H1 (cell line): Measurements from ENCODE around the gene PTPRG. TPM values are rescaled to one million over a fixed set of nuclear protein-coding genes. Genes with fewer than 3 reads are reported as not detected.

Experiments
- ATF3 ChIP-seq: IDR thresholded peaks from 2 replicates; pipeline ENCODE4 v1.6.1; 2011; ENCODE audit warnings: low read depth, mild to moderate bottlenecking, low read length; ENCODE audit not compliant: insufficient read depth
- CBX5 ChIP-seq: fragments of 300-800, 300-1000 bp; sonication (generic); IDR thresholded peaks from 2 replicates; pipeline ENCODE4 v1.7.1; 2016; ENCODE audit warnings: antibody characterized with exemption, low read length, low read depth
- CHD7 ChIP-seq: fragments of 300-600 bp; sonication (generic); IDR thresholded peaks from 2 replicates; pipeline ENCODE4 v1.7.1; 2012; ENCODE audit warnings: low read length, moderate library complexity, mild to moderate bottlenecking, inconsistent platforms; ENCODE audit not compliant: insufficient replicate concordance
- EP300 ChIP-seq, 2 experiments: IDR thresholded peaks; 1 replicate in 1 of 2; 2 replicates in 1 of 2; pipeline ENCODE4 v1.6.1; 2011 to 2012; ENCODE audit warnings: low read depth in 2 of 2, low read length in 2 of 2, mild to moderate bottlenecking in 2 of 2, borderline replicate concordance in 1 of 2, inconsistent platforms in 1 of 2, moderate library complexity in 1 of 2
- GTF2F1 ChIP-seq: IDR thresholded peaks from 2 replicates; pipeline ENCODE4 v1.6.1; 2012; ENCODE audit warnings: low read depth, low read length, improper control_type of control experiment, borderline replicate concordance
- JUN ChIP-seq: IDR thresholded peaks from 2 replicates; pipeline ENCODE4 v1.6.1; 2011; ENCODE audit warnings: low read depth, mild to moderate bottlenecking, improper control_type of control experiment, low read length
- POLR2A ChIP-seq, 2 experiments: IDR thresholded peaks; 1 replicate in 1 of 2; 2 replicates in 1 of 2; pipeline ENCODE4 v1.6.1; 2011; ENCODE audit warnings: low read depth in 2 of 2, low read length in 2 of 2, mild to moderate bottlenecking in 2 of 2; ENCODE audit errors: control extremely low read depth in 1 of 2
- TAF7 ChIP-seq: optimal IDR thresholded peaks from 2 replicates; pipeline ENCODE3; 2011; ENCODE audit warnings: low read depth, mild to moderate bottlenecking, inconsistent platforms, low read length, moderate library complexity, borderline replicate concordance
- TCF12 ChIP-seq: IDR thresholded peaks from 2 replicates; pipeline ENCODE4 v1.6.1; 2011; ENCODE audit warnings: low read depth, mild to moderate bottlenecking, low read length
- USF2 ChIP-seq: IDR thresholded peaks from 2 replicates; pipeline ENCODE4 v1.6.1; 2011; ENCODE audit warnings: low read length, improper control_type of control experiment
- polyA plus RNA-seq, 7 experiments: library from polyadenylated mRNA; depleted of rRNA in 3 of 7; stranded (reverse) in 5 of 7; unstranded in 2 of 7; fragments of >200 nt in 5 of 7; fragments of 200-250 nt in 2 of 7; gene quantifications; 1 replicate in 5 of 7; 2 replicates in 1 of 7; 4 replicates in 1 of 7; pipeline versions ENCODE4 v1.2.1 to v1.2.3, GENCODE V29; 2011 to 2013; ENCODE audit warnings: missing spikeins in 2 of 7, mixed read lengths in 2 of 7
- total RNA-seq: library from RNA; stranded (reverse); fragmentation: NEBNext Ultra II Directional; extraction: Animal tissue kit (Norgen Biotek cat#: 25700); gene quantifications from 2 replicates; pipeline ENCODE4 v1.2.1, GENCODE V29; 2021

PTPRG gene
- total and polyA plus RNA-seq, 2 of the 8 experiments (the other 6 are each of a cell fraction or from before 2014, with no cell fraction given): 23.3 to 96.2 TPM

- TF ChIP-seq CHD7: no peak
- TF ChIP-seq ATF3: no peak
- no peak for TF ChIP-seq USF2
- TF ChIP-seq GTF2F1: no peak
- no peak for TF ChIP-seq POLR2A (IDR thresholded peaks at IDR 0.05; ENCODE audit: control extremely low read depth in 1 of 2, low read depth in 2 of 2, low read length in 2 of 2)
- no peak for TF ChIP-seq TCF12
- no peak for TF ChIP-seq TAF7
- no peak for TF ChIP-seq JUN
- no peak for TF ChIP-seq CBX5
- TF ChIP-seq EP300 (IDR thresholded peaks at IDR 0.05; ENCODE audit: borderline replicate concordance in 1 of 2, low read depth in 2 of 2, low read length in 2 of 2): no peak
Observed at GRCh38 chr3:61758839-61759238, 197.5 kb downstream of the PTPRG start (continued).
